ENCODE data around the gene NEAT1. TPM values are rescaled to one million over a fixed set of nuclear protein-coding genes. Genes with fewer than 3 reads are reported as not detected.

Gene NEAT1
- polyA plus RNA-seq, 3 donors, result 98.2 to 228 (median 107) TPM

- no peak for DNase-seq (ENCODE audit: low read depth in 3 of 3, low spot score in 2 of 3)
Measured at GRCh38 chr11:65420979-65421793, 1.4 kb upstream of the NEAT1 start.

- peak; percentile 82 to 90 (median 90) for DNase-seq (ENCODE audit: low read depth in 3 of 3, low spot score in 2 of 3)
Measured at GRCh38 chr11:65421794-65422632, 585 bp upstream of the NEAT1 start.

- DNase-seq (ENCODE audit: low read depth in 3 of 3, low spot score in 2 of 3), result no peak
Measured at GRCh38 chr11:65423516-65424204, 1.1 kb downstream of the NEAT1 start.

- no peak for DNase-seq (ENCODE audit: low read depth in 3 of 3, low spot score in 2 of 3)
Measured at GRCh38 chr11:65424205-65425104, 1.9 kb downstream of the NEAT1 start.

- DNase-seq (ENCODE audit: low read depth in 3 of 3, low spot score in 2 of 3), result no peak
Measured at GRCh38 chr11:65425105-65425970, 2.7 kb downstream of the NEAT1 start.

GRCh38 chr11:65425971-65426838 is 3.6 kb downstream of the NEAT1 start:
- no peak for DNase-seq (ENCODE audit: low read depth in 3 of 3, low spot score in 2 of 3)

- no peak for DNase-seq (ENCODE audit: low read depth in 3 of 3, low spot score in 2 of 3)
Measured at GRCh38 chr11:65426839-65427690, 4.5 kb downstream of the NEAT1 start.

GRCh38 chr11:65427691-65428577 is 5.3 kb downstream of the NEAT1 start:
- DNase-seq (ENCODE audit: low read depth in 3 of 3, low spot score in 2 of 3), result no peak

- DNase-seq (ENCODE audit: low read depth in 3 of 3, low spot score in 2 of 3), result no peak
Measured at GRCh38 chr11:65428578-65429067, 6.0 kb downstream of the NEAT1 start.

- DNase-seq (ENCODE audit: low read depth in 3 of 3, low spot score in 2 of 3), result no peak
Measured at GRCh38 chr11:65429068-65429681, 6.6 kb downstream of the NEAT1 start.

GRCh38 chr11:65429724-65430405 is 7.3 kb downstream of the NEAT1 start:
- DNase-seq (ENCODE audit: low read depth in 3 of 3, low spot score in 2 of 3), result no peak

- DNase-seq (ENCODE audit: low read depth in 3 of 3, low spot score in 2 of 3), result no peak
Measured at GRCh38 chr11:65430406-65431217, 8.0 kb downstream of the NEAT1 start.

- DNase-seq (ENCODE audit: low read depth in 3 of 3, low spot score in 2 of 3), result no peak
Measured at GRCh38 chr11:65431451-65432099, 9.0 kb downstream of the NEAT1 start.

Measured in right renal cortex interstitium (tissue), 3 donors.